ENCODE data around the gene SRP9. TPM values are rescaled to one million over a fixed set of nuclear protein-coding genes. Genes with fewer than 3 reads are reported as not detected.
"Not testable (repeated sequence)": the region's sequence is repeated elsewhere in the genome, so short reads cannot be mapped to it uniquely, and the experiment has no call there.

SRP9 gene
- total RNA-seq, 1 experiment from 2014 or later, result 703 TPM

GRCh38 chr1:225774281-225775147 is 3.1 kb upstream of the SRP9 start:
- peak; percentile 40 for DNase-seq (ENCODE audit: low read depth)

DNA sequence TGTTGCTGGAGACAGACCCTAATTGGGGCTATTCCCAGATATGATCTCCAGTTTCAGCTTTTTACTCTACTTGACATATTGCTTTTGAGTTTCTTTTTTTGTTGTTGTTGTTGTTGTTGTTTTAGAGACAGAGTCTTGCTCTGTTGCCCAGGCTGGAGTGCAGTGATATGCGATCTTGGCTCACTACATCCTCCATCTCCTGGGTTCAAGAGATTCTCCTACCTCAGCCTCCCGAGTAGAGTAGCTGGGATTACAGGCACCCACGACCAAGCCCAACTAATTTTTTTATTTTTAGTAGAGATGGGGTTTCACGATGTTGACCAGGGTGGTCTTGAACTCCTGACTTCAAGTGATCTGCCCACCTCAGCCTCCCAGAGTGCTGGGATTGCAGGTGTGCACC is 1.3 kb upstream of the SRP9 start:
- DNase-seq (ENCODE audit: low read depth), result no peak

- no peak for DNase-seq (ENCODE audit: low read depth)
These were observed 506 bp upstream of the SRP9 start for GRCh38 chr1:225777058-225777582.

GRCh38 chr1:225778337-225778669 is 677 bp downstream of the SRP9 start:
- no peak for DNase-seq (ENCODE audit: low read depth)

DNA sequence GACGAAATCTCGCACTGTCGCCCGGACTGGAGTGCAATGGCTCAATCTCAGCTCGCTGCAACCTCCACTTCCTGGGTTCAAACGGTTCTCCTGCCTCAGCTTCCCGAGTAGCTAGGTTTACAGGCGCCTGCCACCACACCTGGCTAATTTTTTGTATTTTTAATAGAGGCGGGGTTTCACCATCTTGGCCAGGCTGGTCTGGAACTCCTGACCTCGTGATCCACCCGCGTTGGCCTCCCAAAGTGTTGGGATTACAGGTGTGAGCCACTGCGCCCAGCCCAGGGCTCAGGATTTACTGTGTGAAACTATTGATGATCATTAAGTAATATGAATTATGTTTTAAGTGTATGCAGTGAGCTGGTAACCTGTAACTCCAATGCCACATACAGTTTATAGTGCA is 1.5 kb downstream of the SRP9 start:
- DNase-seq (ENCODE audit: low read depth), result not testable (repeated sequence)

GRCh38 chr1:225780134-225780533 is 2.5 kb downstream of the SRP9 start:
- DNase-seq (ENCODE audit: low read depth), result no peak

- DNase-seq (ENCODE audit: low read depth), result no peak
These were observed 3.0 kb downstream of the SRP9 start for GRCh38 chr1:225780630-225781029.

DNA sequence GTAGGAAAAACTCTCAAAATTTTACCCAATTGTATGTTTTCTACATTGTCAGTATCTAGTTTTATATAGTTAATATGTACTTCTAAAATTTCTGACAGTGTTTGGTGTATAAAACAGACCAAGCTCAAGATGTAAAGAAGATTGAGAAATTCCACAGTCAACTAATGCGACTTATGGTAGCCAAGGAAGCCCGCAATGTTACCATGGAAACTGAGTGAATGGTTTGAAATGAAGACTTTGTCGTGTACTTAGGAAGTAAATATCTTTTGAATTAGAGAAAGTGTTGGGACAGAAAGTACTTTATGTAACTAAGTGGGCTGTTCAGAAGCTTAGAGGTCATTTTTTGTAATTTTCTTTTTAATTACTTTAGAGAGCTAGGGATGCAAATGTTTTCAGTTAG is 11.5 kb downstream of the SRP9 start:
- not testable (repeated sequence) for DNase-seq (ENCODE audit: low read depth)

DNA sequence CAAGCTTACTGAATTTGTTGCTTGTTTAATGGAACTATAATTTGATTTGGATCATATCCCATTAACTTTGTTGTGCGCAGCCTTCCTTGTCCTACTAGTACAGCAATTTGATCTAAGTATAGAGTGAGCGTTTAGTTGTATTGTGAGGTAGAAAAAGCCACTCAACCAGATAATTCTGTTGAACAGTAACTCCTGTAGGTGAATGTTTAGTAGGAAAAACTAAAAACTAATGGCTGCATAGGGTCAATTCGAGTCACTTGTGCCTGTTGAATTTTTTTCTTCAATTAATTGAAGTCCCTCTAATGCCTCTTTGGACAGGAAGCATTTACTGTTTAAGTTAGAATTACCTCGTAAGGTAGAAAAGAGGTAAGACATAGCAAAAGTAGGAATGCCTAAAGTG is 17.3 kb downstream of the SRP9 start:
- DNase-seq (ENCODE audit: low read depth), result no peak

DNA sequence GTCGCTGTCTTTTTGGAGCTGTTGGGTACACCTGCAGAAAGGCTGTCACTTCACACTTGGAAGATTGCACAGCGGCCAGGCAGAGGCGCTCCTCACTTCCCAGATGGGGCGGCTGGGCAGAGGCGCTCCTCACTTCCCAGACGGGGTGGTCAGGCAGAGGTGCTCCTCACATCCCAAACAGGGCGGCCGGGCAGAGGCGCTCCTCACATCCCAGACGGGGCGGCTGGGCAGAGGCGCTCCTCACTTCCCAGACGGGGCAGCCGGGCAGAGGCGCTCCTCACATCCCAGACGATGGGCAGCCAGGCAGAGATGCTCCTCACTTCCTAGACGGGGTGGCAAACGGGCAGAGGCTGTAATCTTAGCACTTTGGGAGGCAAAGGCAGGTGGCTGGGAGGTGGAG is 18.5 kb downstream of the SRP9 start:
- DNase-seq (ENCODE audit: low read depth), result not testable (repeated sequence)

- DNase-seq (ENCODE audit: low read depth), result not testable (repeated sequence)
These were observed 23.5 kb downstream of the SRP9 start for GRCh38 chr1:225801146-225801545.

- no peak for DNase-seq (ENCODE audit: low read depth)
These were observed 28.6 kb downstream of the SRP9 start for GRCh38 chr1:225806249-225806648.

DNA sequence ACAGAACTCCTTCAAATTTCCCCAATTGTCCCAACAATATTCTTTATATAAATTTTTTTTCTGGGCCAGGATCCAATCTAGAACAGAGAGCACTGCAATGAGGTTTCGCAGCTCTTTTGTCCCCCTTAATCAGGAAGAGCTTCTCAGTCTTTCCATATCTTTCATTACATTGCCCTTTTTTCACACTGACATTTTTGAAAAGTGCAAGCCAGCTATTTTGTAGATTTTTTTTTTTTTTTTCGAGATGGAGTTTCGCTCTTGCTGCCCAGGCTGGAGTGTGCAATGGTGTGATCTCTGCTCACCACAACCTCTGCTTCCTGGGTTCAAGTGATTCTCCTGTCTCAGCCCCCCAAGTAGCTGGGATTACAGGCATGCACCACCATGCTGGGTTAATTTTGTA is 29.1 kb downstream of the SRP9 start:
- DNase-seq (ENCODE audit: low read depth), result not testable (repeated sequence)

DNA sequence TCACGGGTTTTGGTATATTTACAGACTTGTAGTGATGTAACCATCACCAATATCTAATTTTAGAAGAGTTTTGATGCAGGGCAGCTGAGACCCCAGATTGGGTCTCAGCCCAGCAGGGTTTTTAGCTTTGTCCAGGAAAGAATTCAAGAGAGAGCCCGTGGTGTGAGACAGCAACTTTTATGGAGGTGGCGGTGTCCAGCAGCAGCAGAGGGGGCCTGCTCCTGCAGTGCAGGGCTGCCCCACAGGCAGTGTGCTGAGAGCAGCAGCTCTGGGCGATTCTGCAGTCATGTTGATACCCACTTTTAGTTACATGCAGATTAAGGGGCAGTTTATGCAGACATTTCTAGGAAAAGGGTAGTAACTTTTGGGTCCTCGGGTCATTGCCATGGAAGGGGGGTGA is 30.5 kb downstream of the SRP9 start:
- no peak for DNase-seq (ENCODE audit: low read depth)

GRCh38 chr1:225809842-225810578 is 32.4 kb downstream of the SRP9 start, which contains the start of gene EPHX1:
TSS of gene EPHX1 (plus strand) at chr1:225810124. CDS start at chr1:225828730, 18,606 bp downstream.
- DNase-seq (ENCODE audit: low read depth), result peak; percentile 89

GRCh38 chr1:225810579-225811538 is 33.2 kb downstream of the SRP9 start:
- DNase-seq (ENCODE audit: low read depth), result not testable (repeated sequence)

DNA sequence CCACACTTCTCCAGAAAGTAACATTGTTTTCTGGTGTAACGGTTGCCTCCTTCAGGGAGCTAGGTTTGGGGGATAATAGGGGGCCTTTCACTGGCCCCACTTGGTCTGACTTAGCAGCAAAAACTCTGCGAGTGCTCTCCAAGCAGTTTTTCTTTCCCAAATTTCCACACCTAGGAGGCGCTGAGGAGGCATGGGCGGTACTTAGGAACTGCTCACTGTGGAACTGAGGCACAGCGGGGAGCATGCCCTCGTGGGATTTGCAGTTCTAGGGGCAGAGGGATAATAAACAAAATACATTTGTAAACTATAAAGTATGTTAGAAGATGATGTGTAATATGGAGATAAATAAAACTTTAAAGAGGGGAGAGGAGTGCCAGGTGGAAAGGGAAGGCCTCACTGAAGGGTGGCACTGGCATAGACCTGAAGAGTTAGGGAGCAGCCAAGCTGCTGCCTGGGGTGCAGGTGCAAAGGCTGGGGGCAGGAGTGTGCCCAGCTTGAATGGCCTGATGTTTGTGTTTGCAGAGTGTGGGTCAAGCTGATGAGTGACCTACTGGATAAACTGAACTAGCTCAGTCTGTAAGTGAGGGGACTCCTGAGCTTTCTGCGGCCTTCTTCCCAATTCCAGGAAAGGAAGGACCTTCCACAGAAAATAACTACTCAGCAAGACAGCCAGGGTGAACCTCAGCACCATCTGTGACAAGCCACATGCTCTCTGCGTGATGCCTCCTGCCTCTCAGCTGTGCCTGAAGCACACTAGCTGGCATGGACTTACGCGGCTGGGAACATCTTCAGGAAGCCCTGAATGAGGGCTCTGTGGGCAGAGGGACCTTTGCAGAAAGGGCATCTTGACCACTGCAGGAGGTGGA is 34.2 kb downstream of the SRP9 start:
- DNase-seq (ENCODE audit: low read depth), result no peak

GRCh38 chr1:225812488-225813213 is 35.0 kb downstream of the SRP9 start:
- no peak for DNase-seq (ENCODE audit: low read depth)

- no peak for DNase-seq (ENCODE audit: low read depth)
These were observed 35.8 kb downstream of the SRP9 start for GRCh38 chr1:225813214-225813964.
